Natural killer cell (primary cell): ENCODE results near the gene UTP14A. TPM values are rescaled to one million over a fixed set of nuclear protein-coding genes. Genes with fewer than 3 reads are reported as not detected.
A peak's percentile ranks its signal among the peaks of the same experiment; 100 is the strongest.

Source experiments
- ATAC-seq, 3 donors: fragments of 150-1000 bp in 2 of 3; fragments of 200-7000 bp in 1 of 3; cut with Tn5 transposase; 1 replicate in 1 of 3; 2 replicates in 2 of 3; pipeline ENCODE4 v1.10.0; 2021; ENCODE audit warnings: mild to moderate bottlenecking in 2 of 3, moderate library complexity in 2 of 3
- DNase-seq, 2 donors: peaks; one replicate each; pipeline versions ENCODE4 v3.0.0 to v3.0.0-alpha.2; 2013 to 2021; ENCODE audit warnings: mixed read lengths in 1 of 2
- H3K27ac ChIP-seq: one replicate; pipeline ENCODE4 v1.5.1; 2013; ENCODE audit warnings: mild to moderate bottlenecking, low read length
- H3K27me3 ChIP-seq: one replicate; pipeline ENCODE4 v1.6.1; 2013; ENCODE audit warnings: low read length; ENCODE audit not compliant: control insufficient read depth, insufficient read depth
- H3K36me3 ChIP-seq: one replicate; pipeline ENCODE4 v1.6.1; 2013; ENCODE audit warnings: low read length; ENCODE audit not compliant: control insufficient read depth, insufficient read depth
- H3K4me1 ChIP-seq: one replicate; pipeline ENCODE4 v1.6.1; 2013; ENCODE audit warnings: low read length; ENCODE audit not compliant: control insufficient read depth, insufficient read depth
- H3K4me3 ChIP-seq: one replicate; pipeline ENCODE4 v1.5.1; 2013; ENCODE audit warnings: low read length
- H3K9me3 ChIP-seq: one replicate; pipeline ENCODE4 v1.6.1; 2013; ENCODE audit warnings: low read length; ENCODE audit not compliant: control insufficient read depth, insufficient read depth
- H3K27ac Mint-ChIP-seq, 2 donors: one replicate each; pipeline ENCODE4 v1.8.0; 2022; ENCODE audit warnings: mild to moderate bottlenecking in 2 of 2, mixed read lengths in 2 of 2, moderate library complexity in 1 of 2
- H3K27me3 Mint-ChIP-seq, 2 donors: one replicate each; pipeline ENCODE4 v1.8.0; 2022; ENCODE audit warnings: low read depth in 2 of 2, mixed read lengths in 2 of 2
- H3K36me3 Mint-ChIP-seq: one replicate; pipeline ENCODE4 v1.8.0; 2022; ENCODE audit warnings: mixed read lengths
- H3K4me1 Mint-ChIP-seq, 2 donors: one replicate each; pipeline ENCODE4 v1.8.0; 2022; ENCODE audit warnings: mixed read lengths in 2 of 2
- H3K4me3 Mint-ChIP-seq: one replicate; pipeline ENCODE4 v1.8.0; 2022; ENCODE audit warnings: mild to moderate bottlenecking, moderate library complexity, mixed read lengths
- H3K9me3 Mint-ChIP-seq, 2 donors: one replicate each; pipeline ENCODE4 v1.8.0; 2022; ENCODE audit warnings: mixed read lengths in 2 of 2
- WGBS: methylation state at CpG from one replicate; pipeline ENCODE4 v1.1.7; 2013; ENCODE audit warnings: missing lambda C conversion rate; ENCODE audit not compliant: insufficient coverage; 5-methylcytosine and 5-hydroxymethylcytosine counted together
- intact Hi-C: fragments of 100-400 bp; cut with micrococcal nuclease; formaldehyde crosslinking; loops from one replicate; pipeline ENCODE4 v1.14.2; 2022
- total RNA-seq, 4 donors: library from RNA; stranded (reverse); fragments of 120-200 nt in 1 of 4; gene quantifications; one replicate each; pipeline versions ENCODE4 v1.2.3 to v1.2.4, GENCODE V29; 2013 to 2022
- TF ChIP-seq, protein P1 (sequence below): fragments of 200-600 bp; IDR thresholded peaks from one replicate; pipeline ENCODE4 v1.8.0; 2022; ENCODE audit warnings: antibody characterized with exemption

Gene UTP14A
- total RNA-seq, 3 donors from 2014 or later (not counting 1 experiment from before 2014, with no cell fraction given): 9.5 to 11.6 (median 11.0) TPM

DNA sequence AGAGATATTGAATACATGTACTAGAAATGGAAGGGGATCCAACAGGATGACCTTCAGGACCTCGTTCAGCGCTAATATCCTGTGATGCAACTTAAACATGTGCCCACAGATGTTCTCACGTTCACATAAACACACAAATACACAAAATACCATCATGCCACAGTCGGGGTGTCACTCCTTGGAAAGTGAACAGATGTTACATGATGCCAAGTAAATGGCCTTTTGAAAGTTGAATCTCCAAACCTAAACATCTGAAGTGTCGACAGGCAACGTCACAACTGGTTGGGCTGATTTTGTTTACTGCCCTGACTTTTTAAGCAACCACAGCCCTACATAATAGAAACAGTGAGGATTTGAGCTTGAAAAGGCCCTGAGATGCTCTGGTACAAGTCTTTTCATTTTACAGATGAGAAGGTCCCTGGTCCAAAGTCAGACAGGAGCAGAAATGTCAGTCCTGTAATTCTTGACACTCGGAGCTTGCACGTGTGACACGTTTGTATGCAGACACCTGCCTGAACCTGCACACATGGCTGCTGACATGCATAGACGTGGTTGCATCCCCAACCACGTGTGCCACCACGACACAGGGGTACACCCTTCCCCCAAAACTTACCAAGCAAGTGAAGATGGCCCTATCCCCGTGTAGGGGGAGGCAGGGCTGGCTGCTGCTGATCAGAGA, 53.0 kb downstream of the UTP14A start:
- Histone ChIP-seq H3K27ac (no peak overlapping the region), H3K27me3 (no peaks in the 10 kb centered on the region), H3K36me3 (no peaks in the 10 kb centered on the region), H3K4me1 (peaks cover 31% of the 10 kb centered on the region), H3K4me3 (no peak overlapping the region), H3K9me3 (no peaks in the 10 kb centered on the region)
- TF ChIP-seq, protein P1, sequence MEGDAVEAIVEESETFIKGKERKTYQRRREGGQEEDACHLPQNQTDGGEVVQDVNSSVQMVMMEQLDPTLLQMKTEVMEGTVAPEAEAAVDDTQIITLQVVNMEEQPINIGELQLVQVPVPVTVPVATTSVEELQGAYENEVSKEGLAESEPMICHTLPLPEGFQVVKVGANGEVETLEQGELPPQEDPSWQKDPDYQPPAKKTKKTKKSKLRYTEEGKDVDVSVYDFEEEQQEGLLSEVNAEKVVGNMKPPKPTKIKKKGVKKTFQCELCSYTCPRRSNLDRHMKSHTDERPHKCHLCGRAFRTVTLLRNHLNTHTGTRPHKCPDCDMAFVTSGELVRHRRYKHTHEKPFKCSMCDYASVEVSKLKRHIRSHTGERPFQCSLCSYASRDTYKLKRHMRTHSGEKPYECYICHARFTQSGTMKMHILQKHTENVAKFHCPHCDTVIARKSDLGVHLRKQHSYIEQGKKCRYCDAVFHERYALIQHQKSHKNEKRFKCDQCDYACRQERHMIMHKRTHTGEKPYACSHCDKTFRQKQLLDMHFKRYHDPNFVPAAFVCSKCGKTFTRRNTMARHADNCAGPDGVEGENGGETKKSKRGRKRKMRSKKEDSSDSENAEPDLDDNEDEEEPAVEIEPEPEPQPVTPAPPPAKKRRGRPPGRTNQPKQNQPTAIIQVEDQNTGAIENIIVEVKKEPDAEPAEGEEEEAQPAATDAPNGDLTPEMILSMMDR: no peak
- Mint-ChIP-seq H3K4me3 (peak overlapping the region; percentile 56), H3K27ac (peak overlapping the region in 1 of 2 donors; percentile 2), H3K4me1 (peaks cover 18 to 23% of the 10 kb centered on the region in 2 donors), H3K27me3 (no peaks in the 10 kb centered on the region), H3K9me3 (no peaks in the 10 kb centered on the region), H3K36me3 (no peaks in the 10 kb centered on the region)
- peak in 1 of 2 donors; percentile 17 for DNase-seq
- intact Hi-C loops: no loop called here
- 65% methylated on average over 7 of the region's 13 CpGs for WGBS
- no peak for ATAC-seq

DNA sequence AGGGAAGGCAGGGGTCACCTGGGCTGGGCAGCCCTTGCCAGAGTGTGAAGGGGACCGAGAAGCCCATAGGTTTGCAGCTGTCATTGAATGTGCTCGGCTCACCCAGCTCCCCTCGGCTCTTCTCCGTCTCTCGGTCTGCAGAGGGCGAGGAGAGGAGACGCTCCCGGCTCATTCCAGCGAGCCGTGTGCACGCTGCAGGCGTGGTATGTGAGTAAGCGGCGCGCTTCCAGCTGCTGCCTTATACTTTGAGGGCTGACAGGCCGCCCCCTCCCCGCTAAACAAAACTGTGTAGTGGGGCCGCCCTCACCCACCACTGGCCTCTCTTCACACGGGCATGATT, 53.5 kb downstream of the UTP14A start:
- 95% methylated on average over 18 of the region's 19 CpGs for WGBS
- H3K4me3 Mint-ChIP-seq: no peak overlapping the region
- Histone ChIP-seq H3K4me1 (peaks cover 31% of the 10 kb centered on the region), H3K36me3 (no peaks in the 10 kb centered on the region), H3K27ac (no peak overlapping the region), H3K27me3 (no peaks in the 10 kb centered on the region), H3K9me3 (no peaks in the 10 kb centered on the region), H3K4me3 (no peak overlapping the region)
- ATAC-seq: no peak
- H3K27me3 Mint-ChIP-seq: no peaks in the 10 kb centered on the region
- H3K36me3 Mint-ChIP-seq: no peaks in the 10 kb centered on the region
- H3K9me3 Mint-ChIP-seq: no peaks in the 10 kb centered on the region
- TF ChIP-seq, protein P1: no peak
- peaks cover 18 to 23% of the 10 kb centered on the region in 2 donors for H3K4me1 Mint-ChIP-seq
- no peak for DNase-seq
- H3K27ac Mint-ChIP-seq: peak overlapping the region in 1 of 2 donors; percentile 29
- intact Hi-C loops: no loop called here

DNA sequence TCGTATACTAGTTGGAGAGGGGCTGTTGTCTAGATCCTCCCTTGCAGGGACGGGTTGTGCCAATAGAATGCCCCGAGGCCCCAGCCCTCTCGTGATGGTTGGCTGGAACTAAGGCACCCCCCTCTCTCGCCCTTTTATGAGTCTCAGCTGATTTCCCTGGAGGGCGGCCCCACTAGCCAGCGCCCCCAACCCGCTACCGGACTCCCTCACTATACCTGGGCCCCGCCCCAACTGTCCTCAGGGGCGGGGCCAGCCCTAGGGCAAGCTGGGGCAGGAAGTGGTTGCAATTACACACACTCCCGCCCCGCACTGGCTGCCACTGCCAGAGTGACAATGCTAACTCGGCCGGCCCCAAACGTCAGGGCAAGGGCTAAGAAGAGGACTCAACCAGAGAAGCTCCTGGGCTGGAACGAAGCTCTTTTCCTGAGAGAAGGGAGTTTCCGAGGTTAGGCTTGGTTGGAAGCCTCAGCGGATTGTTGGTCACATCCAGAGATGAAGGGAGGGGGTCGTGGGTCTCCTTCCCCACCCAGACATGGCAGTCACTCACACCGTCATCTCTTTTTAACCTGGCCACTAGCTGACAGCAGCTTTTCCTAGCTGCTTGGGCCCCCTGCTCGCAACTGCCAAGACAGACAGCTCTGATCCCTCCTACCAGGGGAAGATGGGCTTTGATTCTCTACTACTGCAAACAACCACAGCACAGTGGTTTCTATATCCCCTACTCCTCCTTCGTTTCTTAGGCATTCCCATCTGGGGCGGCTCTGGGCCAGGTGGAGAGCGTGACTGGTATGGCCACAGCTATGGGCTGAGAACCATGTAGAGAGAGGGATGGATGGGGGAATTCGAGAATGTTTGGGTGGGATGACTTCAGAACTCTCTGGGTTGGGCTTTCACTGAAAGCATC, 55.5 kb downstream of the UTP14A start:
- Histone ChIP-seq H3K9me3 (no peaks in the 10 kb centered on the region), H3K27ac (peak overlapping the region; percentile 79), H3K36me3 (no peaks in the 10 kb centered on the region), H3K4me3 (peak overlapping the region; percentile 19), H3K27me3 (no peaks in the 10 kb centered on the region), H3K4me1 (peaks cover 31% of the 10 kb centered on the region)
- H3K4me1 Mint-ChIP-seq: peaks cover 18 to 23% of the 10 kb centered on the region in 2 donors
- no peaks in the 10 kb centered on the region for H3K36me3 Mint-ChIP-seq
- no peaks in the 10 kb centered on the region for H3K27me3 Mint-ChIP-seq
- TF ChIP-seq, protein P1: no peak
- ATAC-seq (peak; percentile 92 to 93 (median 92)), DNase-seq (peak; percentile 57 to 76)
- intact Hi-C loops: no loop called here
- H3K9me3 Mint-ChIP-seq: no peaks in the 10 kb centered on the region
- H3K4me3 Mint-ChIP-seq: peak overlapping the region; percentile 67
- peak overlapping the region; percentile 81 to 88 for H3K27ac Mint-ChIP-seq
- WGBS: 5% methylated on average over 24 of the region's 26 CpGs
